ENCODE measurements around the gene TMF1.

The TMF1 gene

GRCh38 chr3:69051756-69052471 is at the start of gene TMF1:
Gene TMF1, minus strand, starts transcription at chr3:69052333. Its CDS starts 247 bp downstream, at chr3:69052086.
- peak; percentile 98 for DNase-seq

GRCh38 chr3:69099576-69099975 is 47.4 kb upstream of the TMF1 start:
- DNase-seq: no peak

GRCh38 chr3:69097407-69098086 is 45.4 kb upstream of the TMF1 start:
- DNase-seq: no peak

- no peak for DNase-seq
These were observed 44.2 kb upstream of the TMF1 start for GRCh38 chr3:69096299-69096698.

GRCh38 chr3:69095636-69096035 is 43.5 kb upstream of the TMF1 start:
- no peak for DNase-seq

- no peak for DNase-seq
These were observed 42.5 kb upstream of the TMF1 start for GRCh38 chr3:69094467-69095205.

- peak; percentile 54 for DNase-seq
These were observed 39.9 kb upstream of the TMF1 start for GRCh38 chr3:69092030-69092516.

GRCh38 chr3:69091389-69092029 is 39.4 kb upstream of the TMF1 start:
- no peak for DNase-seq

GRCh38 chr3:69090021-69090420 is 37.9 kb upstream of the TMF1 start:
- no peak for DNase-seq

GRCh38 chr3:69088063-69088462 is 35.9 kb upstream of the TMF1 start:
- no peak for DNase-seq

GRCh38 chr3:69087030-69087791 is 35.1 kb upstream of the TMF1 start:
- no peak for DNase-seq

- peak; percentile 64 for DNase-seq
These were observed 33.9 kb upstream of the TMF1 start for GRCh38 chr3:69085833-69086722.

- DNase-seq: peak; percentile 28
These were observed 33.2 kb upstream of the TMF1 start for GRCh38 chr3:69085168-69085832.

- DNase-seq: peak; percentile 93
These were observed 32.4 kb upstream of the TMF1 start, which contains the start of gene ARL6IP5 for GRCh38 chr3:69084326-69085167. Gene ARL6IP5, plus strand, starts transcription at chr3:69084937. Its CDS starts 111 bp downstream, at chr3:69085048.

GRCh38 chr3:69082805-69083204 is 30.7 kb upstream of the TMF1 start:
- peak; percentile 87 for DNase-seq

GRCh38 chr3:69082361-69082760 is 30.2 kb upstream of the TMF1 start:
- DNase-seq: no peak

- DNase-seq: no peak
These were observed 29.6 kb upstream of the TMF1 start for GRCh38 chr3:69081583-69082262.

- peak; percentile 92 for DNase-seq
These were observed 28.2 kb upstream of the TMF1 start, which contains the start of gene UBA3 for GRCh38 chr3:69080233-69080920. Gene UBA3, minus strand, starts transcription at chr3:69080365. Its CDS starts 12 bp downstream, at chr3:69080353.
